ENCODE results near the gene NUP210.

Gene NUP210

DNA sequence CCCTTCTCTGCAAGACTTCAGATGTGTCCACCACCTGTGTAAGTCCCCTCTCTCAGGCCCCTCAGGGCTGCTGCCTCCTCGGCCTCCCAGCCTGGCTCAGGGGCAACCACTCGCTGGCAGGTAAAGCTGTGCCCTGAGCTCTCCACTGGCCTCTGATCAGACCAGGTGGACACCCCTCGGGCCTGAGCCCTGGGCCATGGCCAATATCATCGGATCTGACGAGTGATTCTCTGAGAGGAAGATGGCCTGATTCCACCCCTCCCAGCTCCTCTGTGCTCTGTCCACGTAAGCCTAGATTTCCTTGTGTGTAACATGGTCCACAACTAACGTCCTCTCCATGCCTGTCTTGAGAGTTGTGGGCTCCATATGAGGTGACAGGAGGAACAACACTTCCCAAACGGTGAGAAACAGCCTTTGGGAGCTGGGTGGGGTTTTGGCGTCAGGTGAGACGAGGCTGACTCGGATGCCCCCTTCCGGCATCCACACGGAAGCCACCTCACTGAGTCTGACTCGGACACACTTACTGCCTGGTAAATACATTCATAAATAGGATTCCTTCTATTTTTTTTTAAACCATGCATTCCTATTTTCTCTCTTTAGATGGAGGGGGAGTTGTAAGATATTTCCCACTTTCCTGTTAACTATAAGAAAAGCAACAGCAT, 86.8 kb downstream of the NUP210 start:
- Histone ChIP-seq H3K4me2 (ENCODE audit: low read depth, low read length, poor library complexity, severe bottlenecking) (no peak overlapping the region), H3F3A (ENCODE audit: low read depth) (no peaks in the 10 kb centered on the region; the same call in 1 of the 2 replicates), H3K9ac (ENCODE audit: low read depth, low read length, poor library complexity, severe bottlenecking) (no peak overlapping the region), H3K9me3 (ENCODE audit: insufficient read depth, low read depth, low read length) (no peaks in the 10 kb centered on the region), H4K20me1 (ENCODE audit: insufficient read depth, low read length, poor library complexity, severe bottlenecking) (no peaks in the 10 kb centered on the region), H2AFZ (ENCODE audit: low read length) (no peak overlapping the region), H3K36me3 (ENCODE audit: insufficient read depth, low read length) (peaks cover 92% of the 10 kb centered on the region; the same call in 1 of the 2 replicates), H3K79me2 (ENCODE audit: insufficient read depth, low read length) (no peaks in the 10 kb centered on the region), H3K9me2 (replicated peaks; ENCODE audit: low read depth, low read length) (no peaks in the 10 kb centered on the region), H3K27me3 (ENCODE audit: insufficient read depth, low read length, poor library complexity, severe bottlenecking) (no peaks in the 10 kb centered on the region), H3K4me1 (ENCODE audit: insufficient read depth, low read length, poor library complexity, severe bottlenecking) (no peaks in the 10 kb centered on the region), H3K4me3 (ENCODE audit: low read length, poor library complexity, severe bottlenecking) (no peak overlapping the region)
- TF ChIP-seq, protein P1, sequence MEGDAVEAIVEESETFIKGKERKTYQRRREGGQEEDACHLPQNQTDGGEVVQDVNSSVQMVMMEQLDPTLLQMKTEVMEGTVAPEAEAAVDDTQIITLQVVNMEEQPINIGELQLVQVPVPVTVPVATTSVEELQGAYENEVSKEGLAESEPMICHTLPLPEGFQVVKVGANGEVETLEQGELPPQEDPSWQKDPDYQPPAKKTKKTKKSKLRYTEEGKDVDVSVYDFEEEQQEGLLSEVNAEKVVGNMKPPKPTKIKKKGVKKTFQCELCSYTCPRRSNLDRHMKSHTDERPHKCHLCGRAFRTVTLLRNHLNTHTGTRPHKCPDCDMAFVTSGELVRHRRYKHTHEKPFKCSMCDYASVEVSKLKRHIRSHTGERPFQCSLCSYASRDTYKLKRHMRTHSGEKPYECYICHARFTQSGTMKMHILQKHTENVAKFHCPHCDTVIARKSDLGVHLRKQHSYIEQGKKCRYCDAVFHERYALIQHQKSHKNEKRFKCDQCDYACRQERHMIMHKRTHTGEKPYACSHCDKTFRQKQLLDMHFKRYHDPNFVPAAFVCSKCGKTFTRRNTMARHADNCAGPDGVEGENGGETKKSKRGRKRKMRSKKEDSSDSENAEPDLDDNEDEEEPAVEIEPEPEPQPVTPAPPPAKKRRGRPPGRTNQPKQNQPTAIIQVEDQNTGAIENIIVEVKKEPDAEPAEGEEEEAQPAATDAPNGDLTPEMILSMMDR (conservative IDR thresholded peaks at IDR 0.05; ENCODE audit: low read length), result no peak
- no peak for TF ChIP-seq EZH2phosphoT487 (IDR thresholded peaks at IDR 0.05; ENCODE audit: borderline replicate concordance)

DNA sequence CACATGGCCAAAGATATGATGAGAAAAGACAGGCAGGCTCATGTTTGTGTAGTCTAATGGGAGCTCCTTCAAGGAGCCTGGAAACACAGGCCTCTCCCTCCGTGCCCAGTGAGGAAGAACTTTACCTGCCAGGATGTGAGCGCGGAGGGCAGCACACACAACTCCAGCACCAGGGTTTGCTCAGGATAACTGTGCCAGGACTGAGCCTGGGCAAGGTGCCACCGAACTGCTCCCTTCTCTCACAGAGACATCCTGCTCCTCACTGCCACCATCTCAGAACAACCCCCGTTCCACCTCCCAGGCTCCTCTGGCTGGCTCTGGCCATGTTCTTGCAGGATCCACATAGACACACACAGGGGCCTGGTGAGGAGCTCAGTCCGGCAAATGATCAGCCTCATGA, 87.4 kb downstream of the NUP210 start:
- peaks cover 96% of the 10 kb centered on the region; the same call in 1 of the 2 replicates for H3K36me3 ChIP-seq (ENCODE audit: insufficient read depth, low read length)
- no peak overlapping the region for H2AFZ ChIP-seq (ENCODE audit: low read length)
- TF ChIP-seq EZH2phosphoT487 (IDR thresholded peaks at IDR 0.05; ENCODE audit: borderline replicate concordance), result no peak
- TF ChIP-seq, protein P1 (conservative IDR thresholded peaks at IDR 0.05; ENCODE audit: low read length), result no peak
- no peaks in the 10 kb centered on the region for H4K20me1 ChIP-seq (ENCODE audit: insufficient read depth, low read length, poor library complexity, severe bottlenecking)
- no peak overlapping the region for H3K4me2 ChIP-seq (ENCODE audit: low read depth, low read length, poor library complexity, severe bottlenecking)
- no peaks in the 10 kb centered on the region for H3K9me3 ChIP-seq (ENCODE audit: insufficient read depth, low read depth, low read length)
- H3K27me3 ChIP-seq (ENCODE audit: insufficient read depth, low read length, poor library complexity, severe bottlenecking), result no peaks in the 10 kb centered on the region
- H3K9ac ChIP-seq (ENCODE audit: low read depth, low read length, poor library complexity, severe bottlenecking), result no peak overlapping the region
- H3K4me1 ChIP-seq (ENCODE audit: insufficient read depth, low read length, poor library complexity, severe bottlenecking), result no peaks in the 10 kb centered on the region
- no peaks in the 10 kb centered on the region for H3K79me2 ChIP-seq (ENCODE audit: insufficient read depth, low read length)
- H3K4me3 ChIP-seq (ENCODE audit: low read length, poor library complexity, severe bottlenecking), result no peak overlapping the region
- no peaks in the 10 kb centered on the region; the same call in 1 of the 2 replicates for H3F3A ChIP-seq (ENCODE audit: low read depth)
- H3K9me2 ChIP-seq (replicated peaks; ENCODE audit: low read depth, low read length), result no peaks in the 10 kb centered on the region

DNA sequence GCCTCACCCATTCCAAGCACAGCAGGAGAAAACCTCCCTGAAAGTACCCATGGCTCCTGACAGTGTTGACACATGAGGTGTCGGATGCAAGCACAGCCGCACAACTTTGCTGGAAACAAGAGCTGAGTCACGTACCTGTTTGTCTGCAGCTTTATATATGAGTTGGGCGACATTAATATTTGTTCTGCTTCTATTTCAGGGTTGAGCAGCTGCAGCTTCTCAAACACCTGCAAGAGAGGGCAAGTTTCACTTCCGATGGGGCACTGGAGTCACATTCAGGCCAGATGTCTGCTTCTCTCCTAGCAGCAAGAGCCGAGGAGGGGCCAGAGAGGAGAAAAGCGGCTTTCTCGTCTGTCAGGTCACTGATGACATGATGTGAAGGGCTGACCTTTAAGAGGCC, 88.0 kb downstream of the NUP210 start:
- Histone ChIP-seq H3K4me2 (ENCODE audit: low read depth, low read length, poor library complexity, severe bottlenecking) (no peak overlapping the region), H3K27me3 (ENCODE audit: insufficient read depth, low read length, poor library complexity, severe bottlenecking) (no peaks in the 10 kb centered on the region), H2AFZ (ENCODE audit: low read length) (no peak overlapping the region), H3K4me3 (ENCODE audit: low read length, poor library complexity, severe bottlenecking) (no peak overlapping the region), H3K9me3 (ENCODE audit: insufficient read depth, low read depth, low read length) (no peaks in the 10 kb centered on the region), H3K4me1 (ENCODE audit: insufficient read depth, low read length, poor library complexity, severe bottlenecking) (no peaks in the 10 kb centered on the region), H3K9ac (ENCODE audit: low read depth, low read length, poor library complexity, severe bottlenecking) (no peak overlapping the region), H3F3A (ENCODE audit: low read depth) (no peaks in the 10 kb centered on the region; the same call in 1 of the 2 replicates), H4K20me1 (ENCODE audit: insufficient read depth, low read length, poor library complexity, severe bottlenecking) (no peaks in the 10 kb centered on the region), H3K9me2 (replicated peaks; ENCODE audit: low read depth, low read length) (no peaks in the 10 kb centered on the region), H3K79me2 (ENCODE audit: insufficient read depth, low read length) (no peaks in the 10 kb centered on the region), H3K36me3 (ENCODE audit: insufficient read depth, low read length) (peaks cover 96% of the 10 kb centered on the region; the same call in 1 of the 2 replicates)
- no peak for TF ChIP-seq EZH2phosphoT487 (IDR thresholded peaks at IDR 0.05; ENCODE audit: borderline replicate concordance)
- TF ChIP-seq, protein P1 (conservative IDR thresholded peaks at IDR 0.05; ENCODE audit: low read length), result no peak
